Stimulated activated CD8-positive, alpha-beta memory T cell treated with anti-CD3 and anti-CD28 coated beads, Interleukin-7, amount 100 ng/mL, for 48 hours (primary cell): Measurements from ENCODE around the gene PTPRD.

ENCODE experiments used
- DNase-seq, 2 donors: peaks; one replicate each; pipeline ENCODE4 v3.0.0-alpha.2; 2020; ENCODE audit warnings: low read depth in 1 of 2; ENCODE audit errors: extremely low read depth in 1 of 2

The PTPRD gene

DNA sequence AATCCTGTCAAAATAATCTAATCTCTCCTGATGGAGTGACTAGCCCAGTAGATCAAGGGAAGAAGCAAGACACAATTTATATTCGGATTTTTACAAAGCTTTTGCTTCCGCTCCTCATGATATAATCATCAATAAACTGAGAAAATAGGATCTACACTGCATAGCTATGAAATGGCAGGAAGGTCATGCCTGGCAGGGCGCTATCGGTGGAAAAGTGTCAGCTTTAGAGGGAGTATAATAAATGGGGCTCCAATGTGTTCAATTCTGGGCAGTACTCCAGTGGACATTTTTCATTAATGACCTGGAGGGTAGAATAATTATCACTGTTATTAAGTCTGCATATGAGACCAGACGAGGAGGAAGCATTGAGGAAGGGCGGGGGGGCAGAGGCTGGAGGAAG is 1799.9 kb downstream of the PTPRD start:
- DNase-seq = no peak

DNA sequence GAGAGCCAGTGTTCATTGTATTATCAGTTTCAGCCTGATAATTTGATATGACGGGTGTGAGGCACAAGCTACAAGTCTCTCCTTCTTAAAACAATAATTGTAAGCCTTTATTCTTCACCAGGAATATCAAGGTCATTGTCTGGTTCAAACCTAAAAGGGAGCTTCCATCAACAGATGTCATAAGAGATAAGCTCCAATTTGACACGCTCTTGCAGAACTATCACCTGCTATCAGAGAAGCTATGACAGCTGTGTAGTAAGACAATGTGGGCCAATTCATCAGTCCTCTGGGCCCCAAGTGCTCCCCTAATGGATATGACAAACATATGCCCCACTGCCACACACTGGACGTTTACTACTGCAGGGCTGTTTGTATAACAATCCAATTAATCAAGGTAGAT is 1803.1 kb downstream of the PTPRD start:
- DNase-seq = no peak

DNA sequence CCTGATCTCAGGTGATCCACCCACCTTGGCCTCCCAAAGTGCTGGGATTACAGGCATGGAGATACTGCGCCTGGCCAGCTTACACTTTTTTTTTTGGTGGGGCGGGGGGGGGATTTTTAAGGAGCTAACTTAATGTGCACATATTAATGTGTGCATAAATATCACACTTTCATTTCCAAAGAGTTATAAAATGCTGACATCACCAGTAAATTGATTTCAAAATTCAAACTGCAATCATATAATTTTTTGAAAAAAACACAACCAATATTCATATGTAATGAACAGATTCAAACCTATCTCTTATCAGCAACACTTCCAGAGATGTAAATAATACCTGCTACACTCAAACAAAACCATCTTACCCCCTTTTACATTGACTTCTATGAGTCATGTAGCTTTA is 1806.7 kb downstream of the PTPRD start:
- no peak for DNase-seq

DNA sequence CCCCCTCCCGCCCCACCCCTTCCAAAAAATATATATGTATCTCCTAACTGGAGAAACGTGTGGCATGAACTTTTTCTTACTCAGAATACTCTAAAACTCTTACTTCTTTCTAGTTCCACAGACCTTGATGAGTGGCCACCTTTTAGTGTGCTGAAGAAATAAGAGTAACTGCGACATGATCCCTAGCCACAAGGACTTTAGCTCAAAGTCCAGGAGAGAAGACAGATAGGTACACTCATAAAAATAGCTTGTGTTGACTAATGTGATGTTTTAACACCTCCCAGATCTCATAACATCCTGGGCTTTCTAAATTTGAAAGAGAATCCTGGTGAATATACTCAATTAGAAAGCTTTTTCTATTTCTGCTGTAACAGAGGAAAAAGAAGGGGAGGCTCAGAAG is 1808.2 kb downstream of the PTPRD start:
- DNase-seq = no peak

DNA sequence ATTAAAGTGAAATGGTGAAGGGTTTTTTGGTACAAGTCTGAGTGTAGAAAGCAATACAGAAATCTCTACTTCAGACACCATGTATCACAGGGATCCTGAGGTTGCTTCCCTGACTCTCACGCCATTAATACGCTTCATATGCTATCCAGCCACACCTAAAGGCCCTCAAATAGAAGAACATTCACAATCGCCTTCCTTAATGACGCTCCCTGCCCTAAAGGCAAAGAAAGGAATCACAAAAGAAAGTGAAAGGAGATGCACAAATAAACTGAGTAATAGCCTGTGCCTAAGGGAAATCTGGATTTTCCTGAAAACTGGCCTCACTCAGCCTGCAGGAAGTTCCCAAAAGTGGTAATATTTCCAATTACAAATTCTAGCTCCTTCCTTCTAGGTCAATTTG is 1810.6 kb downstream of the PTPRD start:
- DNase-seq = no peak

DNA sequence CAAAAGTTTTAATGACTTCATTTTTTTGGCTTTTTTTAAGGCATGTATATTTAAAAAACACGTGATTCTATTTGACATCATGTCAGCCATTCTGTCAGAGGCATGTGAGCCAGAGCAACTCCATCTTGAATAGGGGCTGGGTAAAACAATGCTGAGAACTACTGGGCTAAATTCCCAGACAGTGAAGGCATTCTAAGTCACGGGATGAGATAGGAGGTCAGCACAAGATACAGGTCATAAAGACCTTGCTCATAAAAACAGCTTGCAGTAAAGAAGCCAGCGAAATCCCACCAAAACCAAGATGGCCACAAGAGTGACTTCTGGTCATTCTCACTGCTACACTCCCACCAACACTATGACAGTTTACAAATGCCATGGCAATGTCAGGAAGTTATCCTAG is 1812.6 kb downstream of the PTPRD start:
- no peak for DNase-seq

DNA sequence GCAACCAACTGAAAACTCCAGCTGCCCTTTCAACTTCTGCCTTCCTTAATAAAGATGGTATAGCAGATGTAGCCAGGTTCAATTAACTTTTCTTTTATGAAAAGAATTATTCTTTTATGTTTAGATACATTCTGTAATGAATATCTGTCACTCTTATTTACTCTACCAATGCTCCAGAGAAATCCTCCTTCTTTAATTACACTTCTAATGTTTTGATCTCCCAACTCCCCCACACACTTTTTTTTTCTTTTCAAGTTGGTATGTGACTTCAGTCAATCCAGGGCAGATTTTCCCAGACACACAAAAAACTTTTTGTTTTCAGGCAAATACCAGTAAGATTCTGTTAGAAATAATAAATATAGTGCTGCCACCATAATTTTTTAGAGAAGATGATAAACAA is 1813.2 kb downstream of the PTPRD start:
- DNase-seq = no peak

DNA sequence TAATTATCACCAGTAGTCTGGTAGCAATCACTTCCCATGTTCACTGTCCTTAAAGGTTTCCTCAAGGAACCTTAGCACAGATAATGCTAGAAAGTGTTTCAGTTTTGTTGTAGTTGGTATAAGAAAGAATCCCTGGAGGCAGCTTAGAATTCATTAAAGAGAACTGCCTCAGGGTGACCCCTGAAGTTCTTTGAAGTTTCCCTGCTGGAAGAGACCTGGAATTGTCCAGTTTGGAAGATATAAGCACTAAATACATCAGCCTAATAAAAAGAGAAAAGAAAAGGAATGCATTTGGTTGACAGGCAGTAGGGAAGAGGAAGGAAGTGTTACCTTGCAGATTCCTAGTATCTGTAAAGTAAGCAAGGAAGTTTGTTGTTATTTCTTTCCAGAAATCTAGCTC is 1813.6 kb downstream of the PTPRD start:
- DNase-seq = no peak

DNA sequence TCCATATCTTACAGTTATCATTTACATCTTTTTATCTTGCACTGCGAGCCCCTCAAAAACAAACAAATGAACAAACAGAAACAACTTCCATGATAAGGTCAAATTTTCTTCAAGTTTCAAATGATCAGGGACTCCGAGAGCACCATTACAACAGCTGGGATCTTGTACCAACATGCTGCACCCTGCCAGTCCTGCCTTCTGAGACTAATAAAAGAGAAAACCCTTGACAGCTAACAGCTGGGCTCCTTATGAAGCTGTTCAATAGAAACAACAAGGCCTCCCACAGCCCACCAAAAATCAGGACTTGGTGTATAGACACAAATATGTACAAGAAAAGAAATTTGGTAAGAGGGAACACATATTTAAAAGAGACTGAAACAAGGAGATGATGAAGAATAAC is 1828.0 kb downstream of the PTPRD start:
- DNase-seq = no peak

DNA sequence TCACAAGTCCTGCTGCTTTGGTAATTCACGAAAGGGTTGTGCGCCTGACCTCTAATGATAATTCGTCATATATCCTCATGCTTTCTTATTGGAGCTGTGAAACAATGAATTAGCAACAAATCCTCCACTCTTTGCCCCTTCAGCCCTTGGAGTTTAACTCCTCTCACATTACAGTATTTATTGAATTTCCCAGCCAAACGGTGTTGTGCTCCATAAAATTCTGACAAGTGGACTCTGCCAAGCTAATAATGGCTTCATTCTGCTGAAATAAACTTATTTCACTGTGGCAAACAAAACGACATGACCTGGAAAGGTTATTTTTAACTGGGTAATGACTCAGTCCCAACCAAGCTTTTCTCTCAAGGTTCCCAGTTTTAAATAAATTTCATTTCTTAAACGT is 1828.9 kb downstream of the PTPRD start:
- no peak for DNase-seq

DNA sequence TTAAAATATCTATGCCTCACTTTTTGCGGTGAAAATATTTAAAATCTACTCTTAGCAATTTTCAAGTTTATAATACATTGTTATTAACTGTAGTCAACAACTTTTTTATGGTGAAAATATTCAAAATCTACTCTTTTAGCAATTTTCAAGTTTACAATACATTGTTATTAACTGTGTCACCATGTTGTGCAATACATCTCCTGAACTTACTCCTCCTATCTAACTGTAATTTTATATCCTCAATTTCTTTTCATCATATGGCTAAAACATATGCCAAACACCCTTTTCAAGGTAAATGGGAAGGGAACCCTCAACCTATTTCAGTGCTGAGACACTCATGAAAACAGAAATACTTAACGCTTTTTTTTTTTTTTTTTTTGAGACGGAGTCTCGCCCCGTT is 1830.6 kb downstream of the PTPRD start:
- no peak for DNase-seq

DNA sequence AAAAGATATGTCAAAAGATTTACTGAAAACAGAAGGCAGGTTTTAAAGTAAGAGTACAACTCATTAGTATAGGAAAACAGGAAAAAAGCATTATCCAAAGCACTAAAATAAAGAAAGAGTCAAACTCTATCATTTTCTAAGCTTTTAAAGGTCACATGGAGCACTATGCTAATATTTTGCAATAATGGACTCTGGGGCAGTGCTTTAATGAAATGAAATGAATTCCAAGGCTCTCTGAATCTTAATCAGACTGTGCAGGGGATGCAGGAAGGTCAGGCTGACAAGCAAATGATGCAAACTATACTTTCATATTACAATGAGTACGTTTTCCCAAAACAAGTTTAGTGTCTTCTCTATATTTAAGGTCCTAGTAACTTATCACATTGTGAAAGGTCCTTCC is 1831.3 kb downstream of the PTPRD start:
- DNase-seq = no peak

DNA sequence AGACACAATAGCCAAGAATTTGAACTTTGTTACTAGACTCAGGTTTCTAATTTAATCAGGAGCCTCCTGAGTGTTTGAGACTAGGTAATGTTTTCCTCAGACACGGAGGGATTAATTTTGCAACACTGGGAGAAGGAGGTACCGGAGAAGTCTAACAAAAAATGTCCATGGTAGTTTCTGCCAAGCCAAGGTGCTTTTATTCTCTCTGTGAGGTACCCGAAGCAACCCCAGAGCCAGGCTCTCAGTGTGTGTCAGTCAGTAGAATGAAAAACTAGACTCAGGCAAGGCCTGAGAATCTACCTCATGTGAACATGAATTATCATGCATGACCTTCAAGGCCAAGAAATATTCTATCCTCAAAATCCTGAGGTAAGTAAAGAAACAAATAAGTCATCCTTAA is 1832.4 kb downstream of the PTPRD start:
- DNase-seq = no peak

DNA sequence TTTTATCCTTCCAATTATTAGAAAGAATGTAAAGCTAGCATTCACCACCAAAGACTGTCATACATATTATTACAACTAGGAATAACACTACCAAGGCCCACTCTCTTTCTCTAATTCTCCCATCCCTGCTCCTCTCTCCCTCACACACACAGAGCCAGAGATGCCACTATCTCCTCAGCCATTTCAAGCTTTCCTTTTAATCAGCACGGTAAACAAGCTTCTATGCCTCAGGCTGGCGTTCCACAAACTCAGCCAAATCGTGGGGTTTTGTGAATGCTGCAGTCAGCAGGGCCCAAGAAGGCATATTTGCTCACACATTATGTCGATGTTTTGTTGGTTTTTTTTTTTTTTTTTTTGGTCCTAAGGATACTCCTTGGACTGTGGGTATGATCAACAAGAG is 1833.3 kb downstream of the PTPRD start:
- no peak for DNase-seq

DNA sequence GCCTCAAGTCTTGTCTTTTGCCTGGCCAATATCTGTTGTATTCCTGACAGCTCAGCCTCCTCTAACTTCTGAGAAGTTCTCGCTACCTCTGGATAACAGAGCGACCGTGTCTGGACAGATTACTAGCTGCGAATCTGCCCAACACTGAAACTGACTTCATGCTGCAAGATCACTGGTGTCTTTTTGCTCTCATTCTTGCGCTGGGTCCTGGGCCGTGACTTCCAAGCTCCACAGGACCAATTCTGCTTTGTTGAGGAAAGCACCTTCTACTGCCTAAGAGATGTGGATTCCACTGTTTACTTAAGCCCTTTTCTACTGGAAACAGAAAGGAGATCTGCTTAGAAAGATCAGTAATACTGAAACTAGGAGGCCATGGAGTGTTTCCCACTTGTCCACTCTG is 1834.4 kb downstream of the PTPRD start:
- no peak for DNase-seq

DNA sequence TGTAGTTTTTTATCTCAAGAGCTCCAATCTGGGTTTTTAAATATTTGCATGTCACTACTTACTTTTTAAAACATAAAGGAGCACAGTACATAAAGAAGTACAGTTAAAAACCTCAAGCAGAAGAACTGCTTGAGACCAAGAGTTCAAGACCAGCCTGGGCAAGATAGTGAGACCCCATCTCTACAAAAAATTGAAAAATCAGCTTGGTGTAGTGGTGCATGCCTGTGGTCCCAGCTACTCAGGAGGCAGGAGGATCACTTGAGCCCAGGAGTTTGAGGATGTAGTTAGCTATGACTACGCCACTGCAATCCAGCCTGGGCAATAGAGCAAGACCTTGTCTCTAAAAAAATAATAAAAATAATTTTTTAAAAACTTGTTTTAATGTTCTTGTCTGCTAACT is 1840.5 kb downstream of the PTPRD start:
- DNase-seq = no peak

DNA sequence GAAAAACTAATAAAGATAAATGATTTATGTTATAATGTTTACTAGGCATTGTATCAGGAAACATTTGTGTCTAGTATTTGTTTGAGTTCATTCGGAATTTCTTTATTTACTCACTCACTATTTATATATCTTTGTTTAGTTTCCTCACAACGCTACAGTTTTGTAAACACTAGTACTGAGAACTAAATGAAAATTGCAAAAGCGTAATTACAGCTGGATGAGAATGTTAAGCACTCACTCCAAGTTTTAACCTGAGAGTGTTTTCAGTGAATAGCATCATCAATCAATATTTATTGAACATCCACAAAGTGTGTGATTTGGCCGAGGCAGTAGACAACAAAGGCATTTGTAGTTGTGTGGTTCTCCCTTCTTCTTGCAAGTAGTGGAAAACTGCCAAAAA is 1843.6 kb downstream of the PTPRD start:
- DNase-seq = no peak

DNA sequence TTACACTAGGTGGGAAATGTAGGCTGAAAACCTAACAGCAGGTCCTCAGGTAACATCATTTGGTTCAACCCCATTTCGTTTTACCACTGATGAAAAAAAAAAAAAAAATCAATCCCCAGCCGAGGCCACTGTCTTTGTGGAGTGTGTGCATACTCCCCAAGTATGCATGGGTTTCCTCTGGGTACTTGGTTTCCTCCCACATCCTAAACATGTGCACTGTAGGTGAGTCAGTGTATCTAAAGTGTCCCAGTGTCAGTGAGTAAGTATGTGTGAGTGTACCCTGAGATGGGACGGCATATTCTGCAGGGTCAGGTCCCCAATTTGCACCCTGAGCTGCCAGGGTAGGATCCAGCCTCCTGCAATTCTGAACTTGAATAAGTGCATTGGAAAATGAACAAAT is 1846.7 kb downstream of the PTPRD start:
- no peak for DNase-seq

DNA sequence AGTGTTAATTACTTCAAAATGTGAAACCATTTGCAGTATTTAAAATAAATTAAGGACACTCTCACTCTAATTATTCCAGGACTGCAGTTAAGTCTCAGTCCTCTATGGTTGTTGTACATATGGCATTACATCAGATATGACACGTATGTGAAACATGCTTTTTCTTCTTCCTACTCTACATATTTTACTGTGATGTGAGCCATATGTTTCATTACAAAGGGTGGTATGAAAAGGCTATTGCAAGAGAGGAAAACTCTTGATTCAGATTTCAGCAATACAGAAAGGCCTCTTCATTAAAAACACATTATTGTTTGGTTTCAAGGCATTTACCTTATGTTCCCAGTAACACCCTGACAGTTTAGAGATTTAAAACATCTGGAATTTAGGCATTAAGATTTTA is 1848.8 kb downstream of the PTPRD start:
- no peak for DNase-seq

DNA sequence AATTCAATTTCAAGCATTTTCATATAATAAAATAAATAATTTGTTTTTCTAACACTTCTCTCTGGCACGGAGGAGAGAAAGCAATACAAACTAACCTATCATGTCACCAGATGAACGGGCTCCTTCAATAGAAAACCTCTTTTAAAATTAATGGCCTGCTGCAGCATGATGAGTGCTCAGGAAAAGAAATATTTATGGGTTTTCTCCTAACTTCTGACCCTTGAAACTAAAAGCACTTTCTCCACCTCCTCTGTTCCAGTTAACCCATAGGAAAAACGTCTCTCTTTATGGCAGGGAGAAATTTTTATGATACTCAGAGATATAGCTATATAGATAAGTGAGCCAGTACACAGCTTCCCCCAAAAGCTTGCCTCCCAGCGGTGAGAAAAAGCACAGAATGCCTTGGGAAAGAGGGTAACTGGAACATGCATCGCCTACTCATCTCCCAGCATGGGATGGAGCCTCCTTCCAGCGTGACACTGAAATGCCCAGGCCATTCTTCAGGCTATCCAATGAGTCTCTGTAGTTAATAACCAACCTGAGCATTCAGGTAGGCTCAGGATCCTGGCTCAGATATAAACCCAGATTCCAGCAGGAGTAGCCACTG is 1850.2 kb downstream of the PTPRD start:
- DNase-seq = no peak

DNA sequence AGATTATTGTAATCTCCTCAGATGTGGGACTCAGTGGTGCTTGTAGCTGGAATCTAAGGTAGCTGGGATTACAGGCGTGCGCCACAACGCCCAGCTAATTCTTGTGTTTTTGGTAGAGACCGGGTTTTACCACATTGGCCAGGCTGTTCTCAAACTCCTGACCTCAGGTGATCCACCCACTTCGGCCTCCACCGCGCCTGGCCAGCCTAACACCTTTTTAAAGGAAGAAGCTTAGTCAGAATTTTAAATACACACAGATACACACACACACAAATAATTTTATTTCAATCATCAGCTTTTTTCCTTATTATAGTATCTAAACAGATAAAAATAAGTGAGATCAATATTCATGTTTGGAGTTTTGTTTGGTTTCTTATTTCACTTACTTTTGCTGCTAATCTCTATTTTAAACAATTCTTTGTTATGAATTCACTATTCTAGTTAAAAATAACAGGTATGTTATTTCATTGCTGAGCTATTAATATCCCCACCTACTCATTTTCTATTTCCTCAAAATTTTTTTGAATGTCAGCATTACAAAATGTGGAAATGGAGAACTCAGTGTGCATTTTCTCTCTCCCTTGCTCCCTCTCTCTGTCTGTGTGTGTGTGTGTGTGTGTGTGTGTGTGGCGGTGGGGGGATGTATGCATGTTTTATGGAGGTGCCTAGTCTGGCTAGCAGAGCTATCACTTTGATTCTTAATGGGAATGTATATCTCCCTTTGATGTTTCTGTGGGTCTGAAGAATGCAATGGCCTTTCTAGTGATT is 1852.6 kb downstream of the PTPRD start:
- DNase-seq = no peak

DNA sequence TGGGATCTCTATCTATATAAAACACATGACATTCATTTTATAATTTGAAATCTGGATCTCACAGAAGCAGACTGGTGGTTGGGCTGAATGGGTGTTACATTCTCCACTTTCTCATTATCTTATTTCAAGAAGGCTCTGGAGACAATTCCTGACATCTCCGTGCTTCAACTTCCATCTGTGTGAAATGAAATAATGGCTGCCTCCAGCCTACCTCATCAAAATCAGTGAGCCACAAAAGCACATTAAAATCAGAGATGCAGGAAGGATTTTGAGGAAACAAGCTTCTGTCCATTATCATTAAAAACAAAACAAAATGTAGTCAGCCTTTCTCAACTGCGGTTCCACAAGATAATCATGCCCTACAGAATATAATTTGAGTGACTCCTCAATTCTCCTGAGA is 1854.9 kb downstream of the PTPRD start:
- DNase-seq = no peak

DNA sequence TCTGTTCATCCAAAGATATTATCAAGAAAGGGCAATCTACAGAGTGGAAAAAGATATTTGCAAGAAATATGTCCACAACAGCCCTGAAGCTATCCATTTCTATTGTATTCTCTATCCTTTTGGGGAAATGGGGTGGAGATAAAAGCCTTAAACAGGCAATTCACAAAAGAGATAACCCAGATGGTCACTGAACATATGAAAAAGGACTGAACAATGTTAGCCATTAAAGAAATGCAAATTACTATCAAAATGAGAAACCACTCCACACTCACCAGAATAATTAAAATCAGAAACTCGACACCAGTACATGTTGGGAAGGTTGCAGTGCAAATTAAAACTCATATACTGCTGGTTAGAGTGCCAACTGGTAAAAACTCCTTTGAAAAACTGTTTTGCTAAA is 1858.1 kb downstream of the PTPRD start:
- no peak for DNase-seq
